ENCODE results near the gene CXADR.

CXADR gene

DNA sequence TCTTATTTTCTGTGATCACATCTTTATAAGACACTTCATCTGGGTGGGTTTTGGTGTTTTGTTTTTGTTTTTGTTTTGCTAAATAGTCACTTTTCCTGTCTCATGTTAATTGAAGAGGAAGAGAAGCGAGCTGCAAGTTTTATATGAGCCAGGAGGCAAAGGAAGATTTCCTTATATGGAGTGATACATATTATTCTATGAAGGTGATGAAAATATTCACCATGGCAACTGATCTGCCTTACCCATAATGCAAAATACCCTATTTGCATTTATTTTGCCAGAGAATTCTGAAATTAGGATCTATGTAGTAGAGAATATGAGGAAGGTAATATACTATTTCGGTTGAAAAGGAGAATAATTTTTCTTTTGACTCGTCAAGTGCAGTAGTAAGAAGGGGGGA, 13.9 kb downstream of the CXADR start:
- no peak overlapping the region for H3K4me2 ChIP-seq (ENCODE audit: low read depth, low read length, poor library complexity, severe bottlenecking)
- no peaks in the 10 kb centered on the region for H3K27me3 ChIP-seq (ENCODE audit: insufficient read depth, low read length, poor library complexity, severe bottlenecking)
- no peaks in the 10 kb centered on the region for H3K36me3 ChIP-seq (ENCODE audit: insufficient read depth, low read length)
- peaks cover 2% of the 10 kb centered on the region for H3K4me1 ChIP-seq (ENCODE audit: insufficient read depth, low read length, poor library complexity, severe bottlenecking)
- no peaks in the 10 kb centered on the region for H4K20me1 ChIP-seq (ENCODE audit: insufficient read depth, low read length, poor library complexity, severe bottlenecking)
- H3K4me3 ChIP-seq (ENCODE audit: low read length, poor library complexity, severe bottlenecking): no peak overlapping the region
- no peaks in the 10 kb centered on the region for H3K9me3 ChIP-seq (ENCODE audit: insufficient read depth, low read depth, low read length)
- no peaks in the 10 kb centered on the region for H3K9me2 ChIP-seq (replicated peaks; ENCODE audit: low read depth, low read length)
- no peaks in the 10 kb centered on the region for H3F3A ChIP-seq (ENCODE audit: low read depth)
- no peaks in the 10 kb centered on the region for H3K79me2 ChIP-seq (ENCODE audit: insufficient read depth, low read length)
- no peak overlapping the region for H2AFZ ChIP-seq (ENCODE audit: low read length)
- no peak overlapping the region for H3K9ac ChIP-seq (ENCODE audit: low read depth, low read length, poor library complexity, severe bottlenecking)
- TF ChIP-seq EZH2phosphoT487 (IDR thresholded peaks at IDR 0.05; ENCODE audit: borderline replicate concordance): no peak
- TF ChIP-seq, protein P1, sequence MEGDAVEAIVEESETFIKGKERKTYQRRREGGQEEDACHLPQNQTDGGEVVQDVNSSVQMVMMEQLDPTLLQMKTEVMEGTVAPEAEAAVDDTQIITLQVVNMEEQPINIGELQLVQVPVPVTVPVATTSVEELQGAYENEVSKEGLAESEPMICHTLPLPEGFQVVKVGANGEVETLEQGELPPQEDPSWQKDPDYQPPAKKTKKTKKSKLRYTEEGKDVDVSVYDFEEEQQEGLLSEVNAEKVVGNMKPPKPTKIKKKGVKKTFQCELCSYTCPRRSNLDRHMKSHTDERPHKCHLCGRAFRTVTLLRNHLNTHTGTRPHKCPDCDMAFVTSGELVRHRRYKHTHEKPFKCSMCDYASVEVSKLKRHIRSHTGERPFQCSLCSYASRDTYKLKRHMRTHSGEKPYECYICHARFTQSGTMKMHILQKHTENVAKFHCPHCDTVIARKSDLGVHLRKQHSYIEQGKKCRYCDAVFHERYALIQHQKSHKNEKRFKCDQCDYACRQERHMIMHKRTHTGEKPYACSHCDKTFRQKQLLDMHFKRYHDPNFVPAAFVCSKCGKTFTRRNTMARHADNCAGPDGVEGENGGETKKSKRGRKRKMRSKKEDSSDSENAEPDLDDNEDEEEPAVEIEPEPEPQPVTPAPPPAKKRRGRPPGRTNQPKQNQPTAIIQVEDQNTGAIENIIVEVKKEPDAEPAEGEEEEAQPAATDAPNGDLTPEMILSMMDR (conservative IDR thresholded peaks at IDR 0.05; ENCODE audit: low read length): no peak

DNA sequence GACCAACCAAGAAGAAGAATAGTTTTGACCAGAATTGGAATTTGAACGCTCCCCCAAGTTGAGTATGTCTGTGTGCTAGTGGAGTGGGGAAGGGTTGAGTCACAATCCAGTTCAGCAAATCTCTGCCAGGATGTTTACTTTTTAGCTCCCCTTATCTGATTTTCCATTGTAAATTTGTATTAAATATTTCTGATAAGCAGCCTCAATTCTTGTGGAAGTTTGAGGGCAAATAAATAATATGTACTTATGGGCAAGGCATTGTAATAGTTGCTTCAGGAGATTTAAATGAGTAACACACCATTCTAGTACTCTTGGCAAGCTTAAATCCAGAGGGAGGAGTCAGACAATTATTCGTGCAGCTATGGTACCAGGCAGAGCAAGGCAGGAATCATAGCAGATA, 14.4 kb downstream of the CXADR start:
- Histone ChIP-seq H3K36me3 (ENCODE audit: insufficient read depth, low read length) (no peaks in the 10 kb centered on the region), H3K4me1 (ENCODE audit: insufficient read depth, low read length, poor library complexity, severe bottlenecking) (peaks cover 2% of the 10 kb centered on the region), H3K27me3 (ENCODE audit: insufficient read depth, low read length, poor library complexity, severe bottlenecking) (no peaks in the 10 kb centered on the region), H3K9me2 (replicated peaks; ENCODE audit: low read depth, low read length) (no peaks in the 10 kb centered on the region), H3K79me2 (ENCODE audit: insufficient read depth, low read length) (no peaks in the 10 kb centered on the region), H2AFZ (ENCODE audit: low read length) (no peak overlapping the region), H3K4me3 (ENCODE audit: low read length, poor library complexity, severe bottlenecking) (no peak overlapping the region), H4K20me1 (ENCODE audit: insufficient read depth, low read length, poor library complexity, severe bottlenecking) (no peaks in the 10 kb centered on the region), H3F3A (ENCODE audit: low read depth) (no peaks in the 10 kb centered on the region), H3K9ac (ENCODE audit: low read depth, low read length, poor library complexity, severe bottlenecking) (no peak overlapping the region), H3K9me3 (ENCODE audit: insufficient read depth, low read depth, low read length) (no peaks in the 10 kb centered on the region), H3K4me2 (ENCODE audit: low read depth, low read length, poor library complexity, severe bottlenecking) (no peak overlapping the region)
- no peak for TF ChIP-seq EZH2phosphoT487 (IDR thresholded peaks at IDR 0.05; ENCODE audit: borderline replicate concordance)
- TF ChIP-seq, protein P1 (conservative IDR thresholded peaks at IDR 0.05; ENCODE audit: low read length): no peak

DNA sequence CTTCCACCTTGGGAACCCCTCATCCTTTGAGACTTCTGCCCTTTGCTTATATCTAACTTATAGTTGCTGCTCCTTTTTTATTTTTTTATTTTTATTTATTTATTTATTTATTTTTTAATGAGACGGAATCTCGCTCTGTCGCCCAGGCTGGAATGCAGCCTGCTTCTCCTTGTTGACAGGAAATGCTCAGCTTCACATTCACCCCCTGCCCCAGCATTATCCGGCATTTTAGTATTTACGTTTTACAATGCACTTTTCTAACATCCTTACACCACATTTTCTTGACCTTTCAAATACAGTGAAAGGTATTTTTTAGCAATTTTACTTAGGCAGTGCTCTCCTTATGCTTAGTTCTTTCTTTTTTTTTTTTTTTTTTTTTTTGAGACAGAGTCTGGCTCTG, 14.9 kb downstream of the CXADR start:
- Histone ChIP-seq H3K27me3 (ENCODE audit: insufficient read depth, low read length, poor library complexity, severe bottlenecking) (no peaks in the 10 kb centered on the region), H2AFZ (ENCODE audit: low read length) (no peak overlapping the region), H3K4me2 (ENCODE audit: low read depth, low read length, poor library complexity, severe bottlenecking) (no peak overlapping the region), H4K20me1 (ENCODE audit: insufficient read depth, low read length, poor library complexity, severe bottlenecking) (no peaks in the 10 kb centered on the region), H3K9ac (ENCODE audit: low read depth, low read length, poor library complexity, severe bottlenecking) (no peak overlapping the region), H3K9me2 (replicated peaks; ENCODE audit: low read depth, low read length) (no peaks in the 10 kb centered on the region), H3K9me3 (ENCODE audit: insufficient read depth, low read depth, low read length) (no peaks in the 10 kb centered on the region), H3K4me3 (ENCODE audit: low read length, poor library complexity, severe bottlenecking) (no peak overlapping the region), H3K36me3 (ENCODE audit: insufficient read depth, low read length) (no peaks in the 10 kb centered on the region), H3F3A (ENCODE audit: low read depth) (no peaks in the 10 kb centered on the region), H3K79me2 (ENCODE audit: insufficient read depth, low read length) (no peaks in the 10 kb centered on the region), H3K4me1 (ENCODE audit: insufficient read depth, low read length, poor library complexity, severe bottlenecking) (peaks cover 2% of the 10 kb centered on the region)
- no peak for TF ChIP-seq EZH2phosphoT487 (IDR thresholded peaks at IDR 0.05; ENCODE audit: borderline replicate concordance)

DNA sequence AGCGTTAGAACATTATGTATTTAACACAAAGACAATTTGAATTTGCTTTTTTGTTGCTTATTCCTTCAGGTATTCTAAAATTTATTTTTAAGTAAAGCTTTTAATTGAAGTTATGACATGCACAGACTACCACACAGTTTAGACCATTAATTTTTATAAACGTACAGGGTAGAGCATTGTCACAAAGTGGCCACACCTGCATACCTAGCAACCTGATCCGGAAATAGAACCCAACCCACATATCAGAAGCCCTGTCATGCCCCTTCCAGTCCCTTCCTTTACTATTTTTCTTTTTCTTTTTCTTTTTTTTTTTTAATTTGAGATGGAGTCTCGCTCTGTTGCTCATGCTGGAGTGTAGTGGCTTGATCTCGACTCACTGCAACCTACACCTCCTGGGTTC, 16.8 kb downstream of the CXADR start:
- Histone ChIP-seq H3K4me1 (ENCODE audit: insufficient read depth, low read length, poor library complexity, severe bottlenecking) (no peaks in the 10 kb centered on the region), H3K4me3 (ENCODE audit: low read length, poor library complexity, severe bottlenecking) (no peak overlapping the region), H3K4me2 (ENCODE audit: low read depth, low read length, poor library complexity, severe bottlenecking) (no peak overlapping the region), H3K79me2 (ENCODE audit: insufficient read depth, low read length) (no peaks in the 10 kb centered on the region), H2AFZ (ENCODE audit: low read length) (no peak overlapping the region), H3K9ac (ENCODE audit: low read depth, low read length, poor library complexity, severe bottlenecking) (no peak overlapping the region), H3F3A (ENCODE audit: low read depth) (no peaks in the 10 kb centered on the region), H4K20me1 (ENCODE audit: insufficient read depth, low read length, poor library complexity, severe bottlenecking) (no peaks in the 10 kb centered on the region), H3K9me2 (replicated peaks; ENCODE audit: low read depth, low read length) (no peaks in the 10 kb centered on the region), H3K36me3 (ENCODE audit: insufficient read depth, low read length) (no peaks in the 10 kb centered on the region), H3K9me3 (ENCODE audit: insufficient read depth, low read depth, low read length) (no peaks in the 10 kb centered on the region), H3K27me3 (ENCODE audit: insufficient read depth, low read length, poor library complexity, severe bottlenecking) (no peaks in the 10 kb centered on the region)
- TF ChIP-seq EZH2phosphoT487 (IDR thresholded peaks at IDR 0.05; ENCODE audit: borderline replicate concordance): no peak
- TF ChIP-seq, protein P1 (conservative IDR thresholded peaks at IDR 0.05; ENCODE audit: low read length): no peak
